ENCODE data around the gene SPEM3.
A peak's percentile ranks its signal among the peaks of the same experiment; 100 is the strongest.

Gene SPEM3

GRCh38 chr17:7423679-7424078 is 5.0 kb upstream of the SPEM3 start:
- no peak for DNase-seq

GRCh38 chr17:7425316-7425715 is 3.3 kb upstream of the SPEM3 start, which contains the start of gene SPEM2:
Gene SPEM2, plus strand, starts transcription at chr17:7425616. Its CDS starts 73 bp downstream, at chr17:7425689.
- no peak for DNase-seq

- no peak for DNase-seq
Observed at GRCh38 chr17:7425756-7426155, 2.9 kb upstream of the SPEM3 start.

- no peak for DNase-seq
Observed at GRCh38 chr17:7426203-7426863, 2.3 kb upstream of the SPEM3 start.

GRCh38 chr17:7426896-7427489 is 1.7 kb upstream of the SPEM3 start:
- no peak for DNase-seq

GRCh38 chr17:7427549-7427948 is 1.1 kb upstream of the SPEM3 start:
- DNase-seq, result no peak

GRCh38 chr17:7429722-7430121 is 1.1 kb downstream of the SPEM3 start:
- DNase-seq, result no peak

GRCh38 chr17:7431231-7431630 is 2.6 kb downstream of the SPEM3 start:
- DNase-seq, result no peak

GRCh38 chr17:7432296-7432695 is 3.6 kb downstream of the SPEM3 start:
- no peak for DNase-seq

GRCh38 chr17:7435676-7436555 is 7.3 kb downstream of the SPEM3 start:
- DNase-seq, result no peak

- peak; percentile 67 for DNase-seq
Observed at GRCh38 chr17:7436556-7437368, 8.1 kb downstream of the SPEM3 start.

GRCh38 chr17:7437369-7437863 is 8.8 kb downstream of the SPEM3 start:
- no peak for DNase-seq

- no peak for DNase-seq
Observed at GRCh38 chr17:7437950-7438614, 9.4 kb downstream of the SPEM3 start.

GRCh38 chr17:7438656-7439460 is 10.2 kb downstream of the SPEM3 start:
- no peak for DNase-seq

- no peak for DNase-seq
Observed at GRCh38 chr17:7439462-7440112, 10.9 kb downstream of the SPEM3 start, which contains the start of gene FGF11. Gene FGF11, plus strand, starts transcription at chr17:7439512. Its CDS starts 109 bp downstream, at chr17:7439621.

- peak; percentile 18 for DNase-seq
Observed at GRCh38 chr17:7440113-7440833, 11.6 kb downstream of the SPEM3 start.

GRCh38 chr17:7440834-7441195 is 12.2 kb downstream of the SPEM3 start:
- peak; percentile 35 for DNase-seq

- no peak for DNase-seq
Observed at GRCh38 chr17:7441266-7441665, 12.6 kb downstream of the SPEM3 start.

GRCh38 chr17:7442142-7442541 is 13.5 kb downstream of the SPEM3 start:
- no peak for DNase-seq

Measured in HCEC 1CT (cell line).